ENCODE measurements around the gene LITAFD. TPM values are rescaled to one million over a fixed set of nuclear protein-coding genes. Genes with fewer than 3 reads are reported as not detected.

LITAFD gene
- total RNA-seq, 4 donors from 2014 or later = not detected

- Histone ChIP-seq H3K36me3 (peaks cover 9 to 88% (median 63%) of the 10 kb centered on the region in 4 donors), H3K4me3 (no peak overlapping the region), H3K4me1 (peaks cover 21 to 49% (median 30%) of the 10 kb centered on the region in 4 donors), H3K27ac (replicated peaks in 1 of 4) (peak overlapping the region in 1 of 4 donors; percentile 33), H3K27me3 (no peaks in the 10 kb centered on the region), H3K9me3 (no peaks in the 10 kb centered on the region)
- WGBS = 81% methylated on average over 7 of the region's 7 CpGs
- intact Hi-C loops (cut with DNase I) = no loop called here
- TF ChIP-seq POLR2A (IDR thresholded peaks at IDR 0.05; ENCODE audit: low read depth) (no peak), CTCF (IDR thresholded peaks at IDR 0.05) (no peak), POLR2AphosphoS5 (IDR thresholded peaks at IDR 0.05) (no peak), EP300 (IDR thresholded peaks at IDR 0.05) (no peak)
- DNase-seq (ENCODE audit: extremely low spot score) = no peak
Observed at GRCh38 chr16:8853150-8853549, 29.0 kb upstream of the LITAFD start.

GRCh38 chr16:8853611-8854010, 28.5 kb upstream of the LITAFD start:
- no peak for DNase-seq (ENCODE audit: extremely low spot score)
- WGBS = 87% methylated on average over 6 of the region's 7 CpGs
- peak overlapping the region in 1 of 4 donors; percentile 8 for H3K27ac ChIP-seq (replicated peaks in 1 of 4)

GRCh38 chr16:8854298-8854948, 27.7 kb upstream of the LITAFD start:
- peaks cover 27 to 49% (median 36%) of the 10 kb centered on the region in 4 donors for H3K4me1 ChIP-seq
- H3K4me3 ChIP-seq = no peak overlapping the region
- H3K27ac ChIP-seq (replicated peaks in 1 of 4) = peak overlapping the region in 2 of 4 donors; percentile 8 to 10
- 90% methylated on average over 7 of the region's 9 CpGs for WGBS
- no peaks in the 10 kb centered on the region for H3K9me3 ChIP-seq
- H3K36me3 ChIP-seq = peaks cover 5 to 86% (median 61%) of the 10 kb centered on the region in 4 donors
- no peak for DNase-seq (ENCODE audit: extremely low spot score)
- intact Hi-C loops (cut with DNase I) = no loop called here
- no peaks in the 10 kb centered on the region for H3K27me3 ChIP-seq
- TF ChIP-seq EP300 (IDR thresholded peaks at IDR 0.05) (no peak), POLR2AphosphoS5 (IDR thresholded peaks at IDR 0.05) (no peak), POLR2A (IDR thresholded peaks at IDR 0.05; ENCODE audit: low read depth) (no peak), CTCF (IDR thresholded peaks at IDR 0.05) (no peak)

More at GRCh38 chr16:8853611-8854010, 28.5 kb upstream of the LITAFD start:
- Histone ChIP-seq H3K9me3 (no peaks in the 10 kb centered on the region), H3K4me3 (no peak overlapping the region), H3K4me1 (peaks cover 25 to 49% (median 33%) of the 10 kb centered on the region in 4 donors), H3K36me3 (peaks cover 9 to 88% (median 63%) of the 10 kb centered on the region in 4 donors), H3K27me3 (no peaks in the 10 kb centered on the region)
- TF ChIP-seq EP300 (IDR thresholded peaks at IDR 0.05) = no peak
- no peak for TF ChIP-seq POLR2A (IDR thresholded peaks at IDR 0.05; ENCODE audit: low read depth)
- TF ChIP-seq CTCF (IDR thresholded peaks at IDR 0.05) = no peak
- TF ChIP-seq POLR2AphosphoS5 (IDR thresholded peaks at IDR 0.05) = no peak
- intact Hi-C loops (cut with DNase I) = no loop called here

GRCh38 chr16:8855051-8855786, 26.9 kb upstream of the LITAFD start:
- TF ChIP-seq POLR2AphosphoS5 (IDR thresholded peaks at IDR 0.05) = no peak
- no peak for TF ChIP-seq POLR2A (IDR thresholded peaks at IDR 0.05; ENCODE audit: low read depth)
- TF ChIP-seq EP300 (IDR thresholded peaks at IDR 0.05) = no peak
- no peak for TF ChIP-seq CTCF (IDR thresholded peaks at IDR 0.05)
- Histone ChIP-seq H3K4me3 (no peak overlapping the region), H3K9me3 (no peaks in the 10 kb centered on the region), H3K27ac (replicated peaks in 1 of 4) (peak overlapping the region in 1 of 4 donors; percentile 10), H3K36me3 (peaks cover 0 to 78% (median 55%) of the 10 kb centered on the region in 4 donors), H3K4me1 (peaks cover 27 to 49% (median 35%) of the 10 kb centered on the region in 4 donors), H3K27me3 (no peaks in the 10 kb centered on the region)
- WGBS = 92% methylated on average over 8 of the region's 11 CpGs
- intact Hi-C loops (cut with DNase I) = no loop called here
- no peak for DNase-seq (ENCODE audit: extremely low spot score)

Measured in esophagus muscularis mucosa (tissue), 4 donors.